ENCODE data around the gene CACNA2D2. TPM values are rescaled to one million over a fixed set of nuclear protein-coding genes. Genes with fewer than 3 reads are reported as not detected.

Gene CACNA2D2
- total RNA-seq, 1 experiment from 2014 or later: not detected

- no peak for DNase-seq (ENCODE audit: low read depth)
These were observed 38.9 kb downstream of the CACNA2D2 start for GRCh38 chr3:50464569-50464968.

- DNase-seq (ENCODE audit: low read depth): no peak
These were observed 43.6 kb downstream of the CACNA2D2 start for GRCh38 chr3:50459785-50460184.

DNA sequence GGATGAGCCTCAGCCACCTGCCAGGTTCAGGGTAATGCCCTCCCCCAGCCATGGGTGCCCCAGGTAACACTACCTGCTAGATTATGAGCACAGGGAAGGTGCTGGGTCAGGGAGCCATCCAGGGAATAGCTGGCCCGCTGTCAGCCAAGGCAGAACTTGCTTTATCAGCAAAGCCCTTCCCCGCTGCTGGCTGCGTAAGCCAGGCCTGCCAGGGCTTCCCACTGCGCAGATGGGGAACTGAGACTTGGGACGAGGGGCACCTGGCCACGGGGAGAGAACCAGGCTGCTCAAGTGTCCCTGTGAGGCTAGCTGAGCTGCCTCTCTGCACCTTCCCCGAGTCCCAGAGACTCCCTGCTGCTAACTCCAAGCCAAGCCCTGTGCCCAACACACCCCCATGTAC, 45.4 kb downstream of the CACNA2D2 start:
- no peak for DNase-seq (ENCODE audit: low read depth)

DNA sequence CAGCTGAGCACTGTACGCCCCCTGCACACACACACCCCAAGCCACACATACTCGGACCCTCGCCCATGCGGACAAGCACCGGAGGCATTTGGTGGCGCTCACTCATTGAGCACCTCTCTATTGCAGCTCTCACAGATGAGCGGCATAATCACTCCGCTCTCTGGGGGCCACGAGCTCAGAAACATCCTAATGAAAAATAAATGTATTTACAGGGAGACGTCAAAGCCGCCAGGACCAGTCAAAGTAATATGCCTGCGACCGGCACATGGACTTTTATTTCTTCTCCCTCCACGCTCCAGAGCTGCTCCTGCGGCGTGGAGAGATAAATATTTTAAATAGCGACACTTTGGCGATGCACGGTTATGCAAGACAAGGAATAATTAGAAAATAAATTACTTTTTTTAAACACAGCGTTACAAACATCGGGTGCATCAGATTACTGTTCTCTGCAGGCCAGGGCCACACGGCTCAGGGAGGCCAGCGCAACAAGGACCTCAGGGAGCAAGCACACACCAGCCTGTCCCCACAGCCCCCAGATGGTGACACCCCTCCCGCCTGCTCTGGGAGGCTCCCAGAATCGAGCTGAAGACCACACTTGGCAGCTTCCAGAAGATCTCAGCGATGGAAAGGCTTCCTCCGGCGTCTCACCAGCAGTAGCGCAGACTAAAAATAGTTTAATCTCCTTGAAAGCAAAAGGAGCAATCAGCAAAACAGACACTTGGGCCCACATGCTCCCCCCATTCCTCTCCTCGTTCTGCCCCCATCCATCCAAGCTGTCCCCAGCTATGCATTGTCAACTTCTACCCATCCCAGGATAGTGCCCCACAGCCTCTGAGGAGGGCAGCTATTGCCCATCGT, 48.0 kb downstream of the CACNA2D2 start:
- no peak for DNase-seq (ENCODE audit: low read depth)

- no peak for DNase-seq (ENCODE audit: low read depth)
These were observed 48.9 kb downstream of the CACNA2D2 start for GRCh38 chr3:50454481-50455070.

DNA sequence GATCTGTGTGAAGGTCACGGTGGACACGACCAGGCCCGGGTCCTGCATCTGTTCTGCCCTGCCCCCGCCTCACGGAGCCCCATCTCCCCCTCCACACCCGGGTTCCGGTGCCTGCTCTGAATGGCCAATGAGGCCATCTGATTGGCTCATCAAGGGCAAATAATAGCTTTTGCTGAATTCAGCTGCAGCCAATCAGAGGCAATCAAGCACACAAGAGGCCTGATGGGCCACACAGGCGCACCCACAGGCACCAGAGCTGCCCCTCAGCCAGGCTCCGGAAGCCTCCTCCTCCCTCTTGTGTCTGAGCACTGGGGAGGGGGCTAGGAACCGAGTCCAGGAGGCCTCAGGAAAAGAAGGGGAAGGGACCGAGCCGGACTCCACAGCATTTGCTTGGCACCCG, 49.5 kb downstream of the CACNA2D2 start:
- no peak for DNase-seq (ENCODE audit: low read depth)

GRCh38 chr3:50450209-50450921, 53.1 kb downstream of the CACNA2D2 start:
- no peak for DNase-seq (ENCODE audit: low read depth)

DNA sequence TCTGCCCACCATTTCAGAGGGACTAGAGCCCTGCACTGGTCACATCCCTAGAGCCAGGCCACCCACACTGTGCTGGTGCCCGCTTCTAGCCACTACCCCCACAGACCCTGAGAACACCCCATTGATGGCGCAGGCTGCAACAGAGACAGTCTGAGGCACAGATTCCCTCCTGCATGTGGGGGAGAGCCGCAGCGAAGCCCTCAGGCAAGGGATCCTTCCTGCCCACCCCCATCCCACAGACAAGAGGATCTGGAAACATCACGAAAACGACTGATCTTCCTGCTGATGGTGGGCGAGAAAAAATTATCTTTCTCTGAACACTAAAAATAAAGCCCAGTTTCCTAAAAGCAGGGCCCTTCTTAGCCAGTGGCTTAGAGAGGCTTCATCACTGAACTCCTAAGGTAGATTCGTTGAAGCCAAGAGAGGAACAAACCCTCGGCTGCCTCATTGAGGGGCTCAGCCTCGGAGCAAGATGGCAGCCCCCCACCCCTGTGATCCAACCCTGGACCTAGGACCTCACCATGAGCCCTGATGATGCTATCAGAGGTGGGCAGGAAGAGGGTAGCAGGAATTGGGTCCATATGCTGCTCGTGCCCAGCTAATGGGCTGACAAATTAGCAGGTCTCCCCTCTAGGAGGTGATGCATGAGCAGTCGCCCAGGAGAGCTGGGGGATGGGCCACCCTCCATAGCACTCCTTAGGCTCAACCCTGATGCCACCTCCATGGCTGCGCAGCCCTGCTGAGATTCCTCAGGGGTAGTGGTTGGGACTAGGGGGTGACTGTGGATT, 54.5 kb downstream of the CACNA2D2 start:
- no peak for DNase-seq (ENCODE audit: low read depth)

GRCh38 chr3:50447290-50447840, 56.1 kb downstream of the CACNA2D2 start:
- no peak for DNase-seq (ENCODE audit: low read depth)

GRCh38 chr3:50445919-50446318, 57.5 kb downstream of the CACNA2D2 start:
- DNase-seq (ENCODE audit: low read depth): no peak

GRCh38 chr3:50444782-50445181, 58.7 kb downstream of the CACNA2D2 start:
- DNase-seq (ENCODE audit: low read depth): no peak

DNA sequence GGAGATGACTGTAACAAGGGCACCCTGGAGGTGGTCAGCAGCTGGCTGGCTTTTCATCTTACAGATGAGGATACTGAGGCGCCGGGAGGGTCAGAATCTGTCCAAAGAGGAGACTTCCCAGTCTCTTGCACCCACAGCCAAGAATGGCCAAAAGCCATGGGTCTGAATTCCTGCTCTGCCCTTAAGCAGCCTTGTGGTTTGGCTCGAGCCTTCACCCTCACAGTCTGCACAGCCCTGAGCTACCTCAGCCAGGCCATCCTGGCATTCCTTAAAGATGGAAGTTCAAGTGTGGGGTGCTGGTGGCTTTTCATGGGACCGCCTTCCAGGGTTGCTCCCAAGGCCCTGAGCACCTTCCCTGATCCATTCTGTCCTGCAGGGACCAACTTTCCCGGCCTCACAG, 59.2 kb downstream of the CACNA2D2 start:
- no peak for DNase-seq (ENCODE audit: low read depth)

- no peak for DNase-seq (ENCODE audit: low read depth)
These were observed 60.4 kb downstream of the CACNA2D2 start for GRCh38 chr3:50442945-50443579.

DNA sequence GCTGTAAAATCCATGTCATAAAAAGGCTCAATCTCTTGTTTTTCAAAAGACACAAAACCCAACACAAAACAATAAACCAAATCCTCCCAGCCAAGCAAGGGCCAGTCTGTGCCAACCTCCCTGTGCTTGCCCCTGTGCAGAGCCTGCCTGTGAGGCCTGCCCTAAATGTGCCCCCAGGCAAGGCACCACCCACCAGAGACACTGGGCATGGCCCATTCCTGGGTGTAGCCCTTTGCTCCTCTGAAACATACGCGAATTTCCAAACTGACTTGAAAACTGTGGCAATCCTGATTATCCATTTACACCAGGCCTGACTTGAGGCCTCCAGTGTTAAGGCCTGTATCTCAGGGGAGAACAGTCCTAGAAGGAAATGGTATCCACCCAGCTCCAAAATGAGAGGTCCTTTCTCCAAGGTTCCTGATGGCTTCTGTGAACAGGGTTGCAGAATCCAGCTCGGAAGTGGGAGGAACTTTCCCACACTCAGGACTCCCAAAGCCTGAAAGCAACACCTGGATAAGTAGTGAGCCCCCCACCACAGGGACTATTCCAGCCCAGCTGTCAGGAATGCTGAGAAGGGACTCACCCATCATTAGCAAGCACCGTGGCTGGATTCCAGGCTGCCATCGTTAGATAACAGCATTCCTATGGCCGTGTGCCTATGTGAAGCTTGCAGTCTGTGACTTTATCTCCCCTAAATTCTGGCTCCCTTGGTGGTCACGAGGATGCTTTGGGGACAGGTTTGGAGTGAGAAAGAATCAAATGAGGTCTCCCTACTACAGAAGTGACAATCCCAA, 61.8 kb downstream of the CACNA2D2 start:
- no peak for DNase-seq (ENCODE audit: low read depth)

GRCh38 chr3:50436114-50436674, 67.2 kb downstream of the CACNA2D2 start:
- DNase-seq (ENCODE audit: low read depth): peak; percentile 15

- DNase-seq (ENCODE audit: low read depth): no peak
These were observed 67.9 kb downstream of the CACNA2D2 start for GRCh38 chr3:50435371-50436113.

- DNase-seq (ENCODE audit: low read depth): no peak
These were observed 69.5 kb downstream of the CACNA2D2 start for GRCh38 chr3:50433954-50434353.

GRCh38 chr3:50430950-50431435, 72.4 kb downstream of the CACNA2D2 start:
- no peak for DNase-seq (ENCODE audit: low read depth)

DNA sequence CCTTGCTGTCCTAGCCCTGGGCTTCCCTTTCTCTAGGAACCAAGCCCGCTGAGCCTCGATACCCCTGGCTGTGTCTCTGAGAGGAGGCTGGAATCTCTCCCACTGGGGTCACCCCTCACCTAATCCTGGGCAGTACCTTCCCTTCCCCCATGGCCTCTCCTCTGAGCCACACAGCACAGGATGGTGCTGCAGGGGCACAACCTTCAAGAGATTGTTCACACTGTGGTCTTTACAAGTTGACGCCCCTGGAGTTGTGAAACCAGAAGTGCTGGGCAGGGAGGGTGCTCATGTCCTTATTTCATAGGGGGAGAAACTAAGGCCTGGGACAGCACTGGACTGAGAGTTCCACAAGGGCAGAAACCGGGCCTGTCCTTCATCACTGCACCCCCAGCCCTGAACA, 73.2 kb downstream of the CACNA2D2 start:
- no peak for DNase-seq (ENCODE audit: low read depth)

All from LHCN-M2 (cell line).